ENCODE results near the gene TLCD4.

DNA sequence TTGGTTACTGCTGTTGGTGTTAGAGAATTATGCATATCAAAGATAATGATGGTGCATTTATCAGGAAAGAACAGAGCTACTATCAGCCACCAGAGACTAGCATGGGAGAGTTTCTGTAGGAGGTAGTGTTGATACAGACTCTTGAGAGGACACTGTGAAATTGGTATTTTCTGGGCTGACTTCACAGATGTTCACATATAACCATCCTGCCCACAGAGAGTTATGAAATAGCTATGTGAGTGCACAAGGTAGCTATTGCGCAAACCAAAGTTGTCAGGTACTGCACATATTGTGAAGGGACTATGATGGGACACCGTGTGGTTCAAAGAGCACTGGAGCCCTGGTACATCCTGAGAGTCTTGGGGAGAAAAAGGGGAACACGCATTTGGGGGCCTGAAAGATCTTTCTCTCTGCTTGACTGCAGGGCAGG, 1.4 kb upstream of the TLCD4 start:
- TF ChIP-seq, protein P1, sequence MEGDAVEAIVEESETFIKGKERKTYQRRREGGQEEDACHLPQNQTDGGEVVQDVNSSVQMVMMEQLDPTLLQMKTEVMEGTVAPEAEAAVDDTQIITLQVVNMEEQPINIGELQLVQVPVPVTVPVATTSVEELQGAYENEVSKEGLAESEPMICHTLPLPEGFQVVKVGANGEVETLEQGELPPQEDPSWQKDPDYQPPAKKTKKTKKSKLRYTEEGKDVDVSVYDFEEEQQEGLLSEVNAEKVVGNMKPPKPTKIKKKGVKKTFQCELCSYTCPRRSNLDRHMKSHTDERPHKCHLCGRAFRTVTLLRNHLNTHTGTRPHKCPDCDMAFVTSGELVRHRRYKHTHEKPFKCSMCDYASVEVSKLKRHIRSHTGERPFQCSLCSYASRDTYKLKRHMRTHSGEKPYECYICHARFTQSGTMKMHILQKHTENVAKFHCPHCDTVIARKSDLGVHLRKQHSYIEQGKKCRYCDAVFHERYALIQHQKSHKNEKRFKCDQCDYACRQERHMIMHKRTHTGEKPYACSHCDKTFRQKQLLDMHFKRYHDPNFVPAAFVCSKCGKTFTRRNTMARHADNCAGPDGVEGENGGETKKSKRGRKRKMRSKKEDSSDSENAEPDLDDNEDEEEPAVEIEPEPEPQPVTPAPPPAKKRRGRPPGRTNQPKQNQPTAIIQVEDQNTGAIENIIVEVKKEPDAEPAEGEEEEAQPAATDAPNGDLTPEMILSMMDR (IDR thresholded peaks at IDR 0.05) = no peak
- TF ChIP-seq POLR2A (IDR thresholded peaks at IDR 0.05) = no peak

Data from heart left ventricle (tissue), 13 donors.